GM23338 (cell line): Measurements from ENCODE around the gene HDAC3. TPM values are rescaled to one million over a fixed set of nuclear protein-coding genes. Genes with fewer than 3 reads are reported as not detected.

Experiments
- ATAC-seq: fragments of 200-7000 bp; cut with Tn5 transposase; 3 replicates; pipeline ENCODE4 v1.9.1; 2020
- DNase-seq: peaks from one replicate; pipeline ENCODE4 v3.0.0-alpha.2; 2015; ENCODE audit warnings: low spot score
- H2AFZ ChIP-seq: fragments of 200-600 bp; sonication (generic); 2 replicates; pipeline ENCODE4 v1.8.0; 2016; ENCODE audit warnings: antibody characterized with exemption, mild to moderate bottlenecking, moderate library complexity
- H3F3A ChIP-seq: fragments of 200-600 bp; sonication (generic); replicated peaks from 2 replicates; pipeline ENCODE4 v1.8.0; 2017; ENCODE audit warnings: antibody characterized with exemption, mixed run types, low read depth
- H3K27ac ChIP-seq: fragments of 200-600 bp; sonication (generic); 2 replicates; pipeline ENCODE4 v1.6.1; 2016; ENCODE audit warnings: low read depth
- H3K27me3 ChIP-seq: fragments of 200-600 bp; sonication (generic); 2 replicates; pipeline ENCODE4 v1.8.0; 2016; ENCODE audit warnings: mild to moderate bottlenecking, mixed run types, moderate library complexity; ENCODE audit not compliant: insufficient read depth
- H3K36me3 ChIP-seq: fragments of 200-600 bp; sonication (generic); 2 replicates; pipeline ENCODE4 v1.8.0; 2016; ENCODE audit warnings: mild to moderate bottlenecking; ENCODE audit not compliant: insufficient read depth
- H3K4me1 ChIP-seq: fragments of 200-600 bp; sonication (generic); 2 replicates; pipeline ENCODE4 v1.8.0; 2016; ENCODE audit warnings: mild to moderate bottlenecking, moderate library complexity; ENCODE audit not compliant: insufficient read depth
- H3K4me2 ChIP-seq: fragments of 200-600 bp; sonication (generic); 2 replicates; pipeline ENCODE4 v1.7.1; 2017; ENCODE audit warnings: mixed run types
- H3K4me3 ChIP-seq: fragments of 200-600 bp; sonication (generic); 2 replicates; pipeline ENCODE4 v1.6.1; 2016; ENCODE audit warnings: mixed run types
- H3K79me2 ChIP-seq: fragments of 200-600 bp; sonication (generic); replicated peaks from 2 replicates; pipeline ENCODE4 v1.8.0; 2017; ENCODE audit warnings: mild to moderate bottlenecking; ENCODE audit not compliant: insufficient read depth
- H3K9me2 ChIP-seq: fragments of 200-600 bp; sonication (generic); 2 replicates; pipeline ENCODE4 v1.8.0; 2017; ENCODE audit not compliant: insufficient read depth
- H4K20me1 ChIP-seq: fragments of 200-600 bp; sonication (generic); replicated peaks from 2 replicates; pipeline ENCODE4 v1.8.0; 2017; ENCODE audit warnings: mild to moderate bottlenecking; ENCODE audit not compliant: insufficient read depth
- H3K27ac Mint-ChIP-seq: 2 replicates; pipeline ENCODE4 v1.8.0; 2020; ENCODE audit warnings: inconsistent platforms, mild to moderate bottlenecking, moderate library complexity, mixed read lengths
- H3K27me3 Mint-ChIP-seq: 3 replicates; pipeline ENCODE4 v1.8.0; 2022; ENCODE audit warnings: low read depth, mild to moderate bottlenecking, moderate library complexity, mixed read lengths, inconsistent platforms; ENCODE audit not compliant: insufficient read depth, poor library complexity
- H3K36me3 Mint-ChIP-seq: 3 replicates; pipeline ENCODE4 v1.8.0; 2021; ENCODE audit warnings: low read depth, mild to moderate bottlenecking, inconsistent platforms, moderate library complexity, mixed read lengths
- H3K4me1 Mint-ChIP-seq: 3 replicates; pipeline ENCODE4 v1.8.0; 2020; ENCODE audit warnings: mild to moderate bottlenecking, inconsistent platforms, mixed read lengths
- H3K4me3 Mint-ChIP-seq: 3 replicates; pipeline ENCODE4 v1.8.0; 2021; ENCODE audit warnings: moderate library complexity, mild to moderate bottlenecking, inconsistent platforms, mixed read lengths
- H3K9me3 Mint-ChIP-seq: 3 replicates; pipeline ENCODE4 v1.8.0; 2020; ENCODE audit warnings: moderate library complexity, mild to moderate bottlenecking, inconsistent platforms, mixed read lengths
- CREB1 ChIP-seq: fragments of 250-450 bp; sonication (Bioruptor Pico); IDR thresholded peaks from 2 replicates; pipeline ENCODE4 v1.5.0; 2020; ENCODE audit warnings: low read depth, mild to moderate bottlenecking, moderate library complexity
- EZH2 ChIP-seq: fragments of 200-600 bp; sonication (generic); IDR thresholded peaks from one replicate; pipeline ENCODE4 v1.8.0; 2017; ENCODE audit warnings: antibody characterized with exemption, mild to moderate bottlenecking, low read depth; ENCODE audit not compliant: unreplicated experiment
- EZH2phosphoT487 ChIP-seq: fragments of 200-600 bp; sonication (generic); IDR thresholded peaks from one replicate; pipeline ENCODE4 v1.8.1; 2018; ENCODE audit warnings: antibody characterized with exemption; ENCODE audit not compliant: unreplicated experiment
- JUNB ChIP-seq: IDR thresholded peaks from one replicate; pipeline ENCODE4 v1.6.1; 2016; ENCODE audit warnings: antibody characterized with exemption; ENCODE audit not compliant: unreplicated experiment
- NANOG ChIP-seq: IDR thresholded peaks from 2 replicates; pipeline ENCODE4 v1.6.1; 2016; ENCODE audit warnings: antibody characterized with exemption, borderline replicate concordance
- POLR2AphosphoS5 ChIP-seq: IDR thresholded peaks from 2 replicates; pipeline ENCODE4 v1.6.1; 2016; ENCODE audit warnings: antibody characterized with exemption, low read depth
- STAT1 ChIP-seq: IDR thresholded peaks from one replicate; pipeline ENCODE4 v1.6.1; 2016; ENCODE audit warnings: antibody characterized with exemption; ENCODE audit not compliant: unreplicated experiment
- ZNF114 ChIP-seq: fragments of 250-450 bp; sonication (Bioruptor Pico); IDR thresholded peaks from 2 replicates; pipeline ENCODE4 v1.5.0; 2020; ENCODE audit warnings: mild to moderate bottlenecking, moderate library complexity
- ZNF331 ChIP-seq: fragments of 250-450 bp; sonication (Bioruptor Pico); IDR thresholded peaks from 2 replicates; pipeline ENCODE4 v1.5.0; 2020; ENCODE audit warnings: low read depth, mild to moderate bottlenecking, moderate library complexity
- polyA plus RNA-seq: library from polyadenylated mRNA; unstranded; fragments of >200 nt; fragmentation: Nextera tagmentation; extraction: Ambion mirVana; gene quantifications from 2 replicates; pipeline ENCODE4 v1.2.1, GENCODE V29; 2016
- total RNA-seq: library from RNA; depleted of rRNA; stranded (reverse); fragments of >200 nt; shearing (Covaris generic); gene quantifications from 2 replicates; pipeline ENCODE4 v1.2.3, GENCODE V29; 2014
- TF ChIP-seq, protein P1 (sequence below): IDR thresholded peaks from 2 replicates; pipeline ENCODE4 v1.6.1; 2016; ENCODE audit warnings: antibody characterized with exemption
- TF ChIP-seq, protein P2 (sequence below): IDR thresholded peaks from one replicate; pipeline ENCODE4 v1.6.1; 2018; ENCODE audit warnings: antibody characterized with exemption; ENCODE audit not compliant: unreplicated experiment
- TF ChIP-seq, protein P3 (sequence below): fragments of 250-450 bp; sonication (Bioruptor Pico); IDR thresholded peaks from 2 replicates; pipeline ENCODE4 v1.5.0; 2020; ENCODE audit warnings: mild to moderate bottlenecking, moderate library complexity
- TF ChIP-seq, protein P4 (sequence below), 2 experiments: fragments of 200-600 bp in 1 of 2; sonication (generic) in 1 of 2; conservative IDR thresholded peaks; 2 replicates each; pipeline versions ENCODE4 v1.5.1 to v1.6.1; 2016 to 2017; ENCODE audit warnings: antibody characterized with exemption in 2 of 2, low read depth in 2 of 2, mild to moderate bottlenecking in 2 of 2, moderate library complexity in 1 of 2

The HDAC3 gene
- total and polyA plus RNA-seq, 2 experiments from 2014 or later = 59.2 to 90.0 TPM

GRCh38 chr5:141637767-141638419, 1.2 kb upstream of the HDAC3 start:
- Histone ChIP-seq H3K27me3 (peaks cover 3% of the 10 kb centered on the region; the same call in 1 of the 2 replicates), H3F3A (0 out of 2 replicates have a peak, but pooled peaks cover 14% of the 10 kb centered on the region), H3K27ac (no peak overlapping the region), H3K9me2 (no peaks in the 10 kb centered on the region), H3K4me3 (peak overlapping the region; percentile 99), H3K36me3 (0 out of 2 replicates have a peak, but pooled peaks cover 3% of the 10 kb centered on the region), H3K4me1 (peaks cover 20% of the 10 kb centered on the region), H2AFZ (peak overlapping the region; percentile 92), H3K79me2 (peaks cover 37% of the 10 kb centered on the region), H4K20me1 (peaks cover 23% of the 10 kb centered on the region), H3K4me2 (peak overlapping the region; percentile 95)
- peak overlapping the region; percentile 91 for H3K4me3 Mint-ChIP-seq
- no peaks in the 10 kb centered on the region for H3K9me3 Mint-ChIP-seq
- peaks cover 8% of the 10 kb centered on the region for H3K27me3 Mint-ChIP-seq
- DNase-seq (peak; percentile 97), ATAC-seq (peak; percentile 65)
- H3K27ac Mint-ChIP-seq = no peak overlapping the region
- H3K36me3 Mint-ChIP-seq = peaks cover 42% of the 10 kb centered on the region
- peaks cover 34% of the 10 kb centered on the region for H3K4me1 Mint-ChIP-seq
- TF ChIP-seq EZH2phosphoT487 (no peak), STAT1 (no peak), ZNF114 (CRISPR knock-in tag) (no peak), POLR2AphosphoS5 (peak; percentile 37), NANOG (no peak), CREB1 (CRISPR knock-in tag) (peak; percentile 63), JUNB (no peak), ZNF331 (CRISPR knock-in tag) (no peak), EZH2 (no peak)
- TF ChIP-seq, protein P1, sequence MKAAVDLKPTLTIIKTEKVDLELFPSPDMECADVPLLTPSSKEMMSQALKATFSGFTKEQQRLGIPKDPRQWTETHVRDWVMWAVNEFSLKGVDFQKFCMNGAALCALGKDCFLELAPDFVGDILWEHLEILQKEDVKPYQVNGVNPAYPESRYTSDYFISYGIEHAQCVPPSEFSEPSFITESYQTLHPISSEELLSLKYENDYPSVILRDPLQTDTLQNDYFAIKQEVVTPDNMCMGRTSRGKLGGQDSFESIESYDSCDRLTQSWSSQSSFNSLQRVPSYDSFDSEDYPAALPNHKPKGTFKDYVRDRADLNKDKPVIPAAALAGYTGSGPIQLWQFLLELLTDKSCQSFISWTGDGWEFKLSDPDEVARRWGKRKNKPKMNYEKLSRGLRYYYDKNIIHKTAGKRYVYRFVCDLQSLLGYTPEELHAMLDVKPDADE = peak; percentile 31; the same call in 1 of the 2 replicates
- TF ChIP-seq, protein P2, sequence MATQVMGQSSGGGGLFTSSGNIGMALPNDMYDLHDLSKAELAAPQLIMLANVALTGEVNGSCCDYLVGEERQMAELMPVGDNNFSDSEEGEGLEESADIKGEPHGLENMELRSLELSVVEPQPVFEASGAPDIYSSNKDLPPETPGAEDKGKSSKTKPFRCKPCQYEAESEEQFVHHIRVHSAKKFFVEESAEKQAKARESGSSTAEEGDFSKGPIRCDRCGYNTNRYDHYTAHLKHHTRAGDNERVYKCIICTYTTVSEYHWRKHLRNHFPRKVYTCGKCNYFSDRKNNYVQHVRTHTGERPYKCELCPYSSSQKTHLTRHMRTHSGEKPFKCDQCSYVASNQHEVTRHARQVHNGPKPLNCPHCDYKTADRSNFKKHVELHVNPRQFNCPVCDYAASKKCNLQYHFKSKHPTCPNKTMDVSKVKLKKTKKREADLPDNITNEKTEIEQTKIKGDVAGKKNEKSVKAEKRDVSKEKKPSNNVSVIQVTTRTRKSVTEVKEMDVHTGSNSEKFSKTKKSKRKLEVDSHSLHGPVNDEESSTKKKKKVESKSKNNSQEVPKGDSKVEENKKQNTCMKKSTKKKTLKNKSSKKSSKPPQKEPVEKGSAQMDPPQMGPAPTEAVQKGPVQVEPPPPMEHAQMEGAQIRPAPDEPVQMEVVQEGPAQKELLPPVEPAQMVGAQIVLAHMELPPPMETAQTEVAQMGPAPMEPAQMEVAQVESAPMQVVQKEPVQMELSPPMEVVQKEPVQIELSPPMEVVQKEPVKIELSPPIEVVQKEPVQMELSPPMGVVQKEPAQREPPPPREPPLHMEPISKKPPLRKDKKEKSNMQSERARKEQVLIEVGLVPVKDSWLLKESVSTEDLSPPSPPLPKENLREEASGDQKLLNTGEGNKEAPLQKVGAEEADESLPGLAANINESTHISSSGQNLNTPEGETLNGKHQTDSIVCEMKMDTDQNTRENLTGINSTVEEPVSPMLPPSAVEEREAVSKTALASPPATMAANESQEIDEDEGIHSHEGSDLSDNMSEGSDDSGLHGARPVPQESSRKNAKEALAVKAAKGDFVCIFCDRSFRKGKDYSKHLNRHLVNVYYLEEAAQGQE = peak; percentile 82
- TF ChIP-seq, protein P3, sequence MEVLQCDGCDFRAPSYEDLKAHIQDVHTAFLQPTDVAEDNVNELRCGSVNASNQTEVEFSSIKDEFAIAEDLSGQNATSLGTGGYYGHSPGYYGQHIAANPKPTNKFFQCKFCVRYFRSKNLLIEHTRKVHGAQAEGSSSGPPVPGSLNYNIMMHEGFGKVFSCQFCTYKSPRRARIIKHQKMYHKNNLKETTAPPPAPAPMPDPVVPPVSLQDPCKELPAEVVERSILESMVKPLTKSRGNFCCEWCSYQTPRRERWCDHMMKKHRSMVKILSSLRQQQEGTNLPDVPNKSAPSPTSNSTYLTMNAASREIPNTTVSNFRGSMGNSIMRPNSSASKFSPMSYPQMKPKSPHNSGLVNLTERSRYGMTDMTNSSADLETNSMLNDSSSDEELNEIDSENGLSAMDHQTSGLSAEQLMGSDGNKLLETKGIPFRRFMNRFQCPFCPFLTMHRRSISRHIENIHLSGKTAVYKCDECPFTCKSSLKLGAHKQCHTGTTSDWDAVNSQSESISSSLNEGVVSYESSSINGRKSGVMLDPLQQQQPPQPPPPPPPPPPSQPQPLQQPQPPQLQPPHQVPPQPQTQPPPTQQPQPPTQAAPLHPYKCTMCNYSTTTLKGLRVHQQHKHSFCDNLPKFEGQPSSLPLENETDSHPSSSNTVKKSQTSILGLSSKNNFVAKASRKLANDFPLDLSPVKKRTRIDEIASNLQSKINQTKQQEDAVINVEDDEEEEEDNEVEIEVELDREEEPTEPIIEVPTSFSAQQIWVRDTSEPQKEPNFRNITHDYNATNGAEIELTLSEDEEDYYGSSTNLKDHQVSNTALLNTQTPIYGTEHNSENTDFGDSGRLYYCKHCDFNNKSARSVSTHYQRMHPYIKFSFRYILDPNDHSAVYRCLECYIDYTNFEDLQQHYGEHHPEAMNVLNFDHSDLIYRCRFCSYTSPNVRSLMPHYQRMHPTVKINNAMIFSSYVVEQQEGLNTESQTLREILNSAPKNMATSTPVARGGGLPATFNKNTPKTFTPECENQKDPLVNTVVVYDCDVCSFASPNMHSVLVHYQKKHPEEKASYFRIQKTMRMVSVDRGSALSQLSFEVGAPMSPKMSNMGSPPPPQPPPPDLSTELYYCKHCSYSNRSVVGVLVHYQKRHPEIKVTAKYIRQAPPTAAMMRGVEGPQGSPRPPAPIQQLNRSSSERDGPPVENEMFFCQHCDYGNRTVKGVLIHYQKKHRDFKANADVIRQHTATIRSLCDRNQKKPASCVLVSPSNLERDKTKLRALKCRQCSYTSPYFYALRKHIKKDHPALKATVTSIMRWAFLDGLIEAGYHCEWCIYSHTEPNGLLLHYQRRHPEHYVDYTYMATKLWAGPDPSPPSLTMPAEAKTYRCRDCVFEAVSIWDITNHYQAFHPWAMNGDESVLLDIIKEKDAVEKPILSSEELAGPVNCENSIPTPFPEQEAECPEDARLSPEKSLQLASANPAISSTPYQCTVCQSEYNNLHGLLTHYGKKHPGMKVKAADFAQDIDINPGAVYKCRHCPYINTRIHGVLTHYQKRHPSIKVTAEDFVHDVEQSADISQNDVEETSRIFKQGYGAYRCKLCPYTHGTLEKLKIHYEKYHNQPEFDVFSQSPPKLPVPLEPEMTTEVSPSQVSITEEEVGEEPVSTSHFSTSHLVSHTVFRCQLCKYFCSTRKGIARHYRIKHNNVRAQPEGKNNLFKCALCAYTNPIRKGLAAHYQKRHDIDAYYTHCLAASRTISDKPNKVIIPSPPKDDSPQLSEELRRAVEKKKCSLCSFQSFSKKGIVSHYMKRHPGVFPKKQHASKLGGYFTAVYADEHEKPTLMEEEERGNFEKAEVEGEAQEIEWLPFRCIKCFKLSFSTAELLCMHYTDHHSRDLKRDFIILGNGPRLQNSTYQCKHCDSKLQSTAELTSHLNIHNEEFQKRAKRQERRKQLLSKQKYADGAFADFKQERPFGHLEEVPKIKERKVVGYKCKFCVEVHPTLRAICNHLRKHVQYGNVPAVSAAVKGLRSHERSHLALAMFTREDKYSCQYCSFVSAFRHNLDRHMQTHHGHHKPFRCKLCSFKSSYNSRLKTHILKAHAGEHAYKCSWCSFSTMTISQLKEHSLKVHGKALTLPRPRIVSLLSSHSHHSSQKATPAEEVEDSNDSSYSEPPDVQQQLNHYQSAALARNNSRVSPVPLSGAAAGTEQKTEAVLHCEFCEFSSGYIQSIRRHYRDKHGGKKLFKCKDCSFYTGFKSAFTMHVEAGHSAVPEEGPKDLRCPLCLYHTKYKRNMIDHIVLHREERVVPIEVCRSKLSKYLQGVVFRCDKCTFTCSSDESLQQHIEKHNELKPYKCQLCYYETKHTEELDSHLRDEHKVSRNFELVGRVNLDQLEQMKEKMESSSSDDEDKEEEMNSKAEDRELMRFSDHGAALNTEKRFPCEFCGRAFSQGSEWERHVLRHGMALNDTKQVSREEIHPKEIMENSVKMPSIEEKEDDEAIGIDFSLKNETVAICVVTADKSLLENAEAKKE (CRISPR knock-in tag) = no peak
- TF ChIP-seq, protein P4, sequence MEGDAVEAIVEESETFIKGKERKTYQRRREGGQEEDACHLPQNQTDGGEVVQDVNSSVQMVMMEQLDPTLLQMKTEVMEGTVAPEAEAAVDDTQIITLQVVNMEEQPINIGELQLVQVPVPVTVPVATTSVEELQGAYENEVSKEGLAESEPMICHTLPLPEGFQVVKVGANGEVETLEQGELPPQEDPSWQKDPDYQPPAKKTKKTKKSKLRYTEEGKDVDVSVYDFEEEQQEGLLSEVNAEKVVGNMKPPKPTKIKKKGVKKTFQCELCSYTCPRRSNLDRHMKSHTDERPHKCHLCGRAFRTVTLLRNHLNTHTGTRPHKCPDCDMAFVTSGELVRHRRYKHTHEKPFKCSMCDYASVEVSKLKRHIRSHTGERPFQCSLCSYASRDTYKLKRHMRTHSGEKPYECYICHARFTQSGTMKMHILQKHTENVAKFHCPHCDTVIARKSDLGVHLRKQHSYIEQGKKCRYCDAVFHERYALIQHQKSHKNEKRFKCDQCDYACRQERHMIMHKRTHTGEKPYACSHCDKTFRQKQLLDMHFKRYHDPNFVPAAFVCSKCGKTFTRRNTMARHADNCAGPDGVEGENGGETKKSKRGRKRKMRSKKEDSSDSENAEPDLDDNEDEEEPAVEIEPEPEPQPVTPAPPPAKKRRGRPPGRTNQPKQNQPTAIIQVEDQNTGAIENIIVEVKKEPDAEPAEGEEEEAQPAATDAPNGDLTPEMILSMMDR (conservative IDR thresholded peaks at IDR 0.05; ENCODE audit: low read depth in 2 of 2) = peak; percentile 60 to 71
